Adrenal gland (tissue), 5 donors: Measurements from ENCODE around the gene COMP.

Experiments
- POLR2A ChIP-seq, 2 donors: fragments of 450-650 bp; IDR thresholded peaks; one replicate each; pipeline ENCODE4 v1.6.1; 2017; ENCODE audit warnings: antibody characterized with exemption in 2 of 2, mild to moderate bottlenecking in 2 of 2, moderate library complexity in 1 of 2
- TF ChIP-seq, protein P1 (sequence below), 6 experiments: fragments of 450-650 bp in 4 of 6; fragments of 200-600 bp in 2 of 6; sonication (generic) in 1 of 6; IDR thresholded peaks; 1 replicate in 5 of 6; 2 replicates in 1 of 6; pipeline versions ENCODE4 v1.5.1 to v1.8.0; 2016 to 2021; ENCODE audit warnings: antibody characterized with exemption in 6 of 6, mild to moderate bottlenecking in 2 of 6, moderate library complexity in 1 of 6
- donor health status: DM: no; HTN: no; CAD: no.

DNA sequence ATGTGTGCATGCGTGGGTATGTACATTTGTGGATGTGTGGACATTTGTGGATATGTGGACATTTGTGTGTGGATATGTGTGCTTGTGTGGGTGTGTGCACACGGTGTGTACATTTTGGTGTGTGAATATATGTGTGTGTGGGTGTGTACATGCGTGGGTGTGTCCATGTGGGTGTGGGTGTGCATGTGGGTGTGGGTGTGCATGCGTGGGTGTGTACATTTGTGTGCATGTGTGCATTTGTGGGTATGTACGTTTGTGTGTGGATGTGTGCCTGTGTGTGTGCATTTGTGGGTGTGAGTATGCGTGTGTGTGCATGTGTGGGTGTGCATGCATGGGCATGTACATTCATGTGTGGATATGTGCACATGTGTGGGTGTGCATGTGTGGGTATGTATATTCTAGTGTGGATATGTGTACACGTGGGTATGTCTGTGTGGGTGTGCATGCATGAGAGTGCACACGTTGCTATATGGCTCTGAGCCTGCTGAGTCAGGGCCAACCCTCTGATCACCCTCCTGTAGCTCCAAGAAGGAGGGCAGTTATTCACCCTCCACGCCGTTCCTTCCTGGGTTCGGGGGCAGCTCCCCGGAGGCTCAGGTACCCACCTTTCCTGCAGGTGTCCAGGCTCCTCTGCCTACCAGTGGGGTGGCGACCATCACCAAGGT is 20.3 kb downstream of the COMP start:
- TF ChIP-seq, protein P1, sequence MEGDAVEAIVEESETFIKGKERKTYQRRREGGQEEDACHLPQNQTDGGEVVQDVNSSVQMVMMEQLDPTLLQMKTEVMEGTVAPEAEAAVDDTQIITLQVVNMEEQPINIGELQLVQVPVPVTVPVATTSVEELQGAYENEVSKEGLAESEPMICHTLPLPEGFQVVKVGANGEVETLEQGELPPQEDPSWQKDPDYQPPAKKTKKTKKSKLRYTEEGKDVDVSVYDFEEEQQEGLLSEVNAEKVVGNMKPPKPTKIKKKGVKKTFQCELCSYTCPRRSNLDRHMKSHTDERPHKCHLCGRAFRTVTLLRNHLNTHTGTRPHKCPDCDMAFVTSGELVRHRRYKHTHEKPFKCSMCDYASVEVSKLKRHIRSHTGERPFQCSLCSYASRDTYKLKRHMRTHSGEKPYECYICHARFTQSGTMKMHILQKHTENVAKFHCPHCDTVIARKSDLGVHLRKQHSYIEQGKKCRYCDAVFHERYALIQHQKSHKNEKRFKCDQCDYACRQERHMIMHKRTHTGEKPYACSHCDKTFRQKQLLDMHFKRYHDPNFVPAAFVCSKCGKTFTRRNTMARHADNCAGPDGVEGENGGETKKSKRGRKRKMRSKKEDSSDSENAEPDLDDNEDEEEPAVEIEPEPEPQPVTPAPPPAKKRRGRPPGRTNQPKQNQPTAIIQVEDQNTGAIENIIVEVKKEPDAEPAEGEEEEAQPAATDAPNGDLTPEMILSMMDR (IDR thresholded peaks at IDR 0.05), result no peak
- TF ChIP-seq POLR2A (IDR thresholded peaks at IDR 0.05), result no peak
